ENCODE measurements around the gene ZNF732. TPM values are rescaled to one million over a fixed set of nuclear protein-coding genes. Genes with fewer than 3 reads are reported as not detected.

ZNF732 gene
- total RNA-seq, 4 donors from 2014 or later, result 1.5 TPM; not detected in 3

GRCh38 chr4:337143-337931, 32.1 kb upstream of the ZNF732 start, which contains the start of gene ZNF141:
Gene ZNF141 (plus strand): TSS chr4:337814. CDS start chr4:337984, 170 bp downstream.
- DNase-seq, result peak; percentile 98
- peaks cover 10 to 16% of the 10 kb centered on the region in 2 donors for H3K4me1 ChIP-seq
- intact Hi-C loops (cut with DNase I), result no loop called here
- 0 to 1% methylated on average over 32 to 36 of the region's 59 CpGs for WGBS, 2 donors
- H3K27ac ChIP-seq, result peak within 1 kb of the TSS; percentile 90 to 98 (median 94)
- H3K4me3 ChIP-seq (replicated peaks in 1 of 3), result peak within 1 kb of the TSS; percentile 68 to 96 (median 96)
- H3K36me3 ChIP-seq, result no peaks in the 10 kb centered on the region
- TF ChIP-seq POLR2A (IDR thresholded peaks at IDR 0.05), result peak; percentile 49 to 84
- no peak for TF ChIP-seq CTCF (IDR thresholded peaks at IDR 0.05)
- H3K27me3 ChIP-seq, result no peaks in the 10 kb centered on the region
- H3K9me3 ChIP-seq, result no peaks in the 10 kb centered on the region

DNA sequence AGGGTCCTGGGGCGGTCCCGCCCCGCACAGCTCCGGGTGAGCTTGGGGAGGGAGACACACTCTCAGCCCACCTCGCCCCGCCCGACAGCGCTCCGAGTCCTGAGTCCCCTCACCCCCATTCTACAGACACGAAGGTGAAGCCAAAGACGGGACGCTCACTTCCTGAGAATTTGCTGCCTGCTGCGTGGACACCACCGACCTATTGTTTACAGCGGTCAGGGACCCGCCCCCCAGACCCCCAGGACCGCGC, 31.5 kb upstream of the ZNF732 start:
- intact Hi-C loops (cut with DNase I), result no loop called here
- Histone ChIP-seq H3K27ac (peak overlapping the region; percentile 90 to 98 (median 94)), H3K36me3 (no peaks in the 10 kb centered on the region), H3K27me3 (no peaks in the 10 kb centered on the region), H3K4me1 (peaks cover 10 to 16% of the 10 kb centered on the region in 2 donors), H3K9me3 (no peaks in the 10 kb centered on the region), H3K4me3 (replicated peaks in 1 of 3) (peak overlapping the region; percentile 56 to 96 (median 56))
- TF ChIP-seq POLR2A (IDR thresholded peaks at IDR 0.05) (no peak), CTCF (IDR thresholded peaks at IDR 0.05) (no peak)
- 0% methylated on average over 1 of the region's 18 CpGs; no CpG with 5 or more reads in 1 of the 2 donors for WGBS, 2 donors
- peak in 1 of 2 donors; percentile 59 for DNase-seq

GRCh38 chr4:336099-336892, 31.0 kb upstream of the ZNF732 start:
- peak; percentile 48 to 52 for DNase-seq

DNA sequence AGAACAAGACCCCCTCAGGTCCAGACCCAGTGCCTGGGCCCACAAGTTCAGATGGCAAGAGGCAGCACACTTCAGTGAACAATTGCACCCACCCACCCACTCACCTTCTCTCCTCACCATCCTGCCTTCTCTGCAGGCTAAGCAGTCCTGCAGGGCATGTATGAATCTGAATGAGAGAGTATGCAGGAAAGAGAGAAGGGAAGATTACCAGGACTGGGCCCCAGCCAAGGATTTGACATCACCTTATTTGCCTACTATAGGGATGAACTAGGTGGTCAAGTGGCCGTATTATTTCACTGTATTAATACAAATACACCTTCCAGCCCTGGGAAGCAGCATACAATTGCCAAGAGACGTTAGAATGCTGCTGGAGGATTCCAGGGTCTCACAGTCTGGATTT, 30.2 kb upstream of the ZNF732 start:
- H3K27ac ChIP-seq, result no peak overlapping the region
- no peaks in the 10 kb centered on the region for H3K27me3 ChIP-seq
- H3K4me1 ChIP-seq, result peaks cover 10 to 16% of the 10 kb centered on the region in 2 donors
- 68 to 75% methylated on average over 2 of the region's 2 CpGs for WGBS, 2 donors
- DNase-seq, result peak; percentile 17 to 20
- no peaks in the 10 kb centered on the region for H3K9me3 ChIP-seq
- H3K4me3 ChIP-seq (replicated peaks in 1 of 3), result no peak overlapping the region
- intact Hi-C loops (cut with DNase I), result no loop called here
- no peaks in the 10 kb centered on the region for H3K36me3 ChIP-seq
- TF ChIP-seq POLR2A (IDR thresholded peaks at IDR 0.05) (no peak), CTCF (IDR thresholded peaks at IDR 0.05) (no peak)

More at GRCh38 chr4:336099-336892, 31.0 kb upstream of the ZNF732 start:
- H3K36me3 ChIP-seq, result no peaks in the 10 kb centered on the region
- no peaks in the 10 kb centered on the region for H3K9me3 ChIP-seq
- TF ChIP-seq POLR2A (IDR thresholded peaks at IDR 0.05), result peak in 1 of 2 donors; percentile 48
- TF ChIP-seq CTCF (IDR thresholded peaks at IDR 0.05), result no peak
- peak overlapping the region; percentile 90 to 98 (median 94) for H3K27ac ChIP-seq
- intact Hi-C loops (cut with DNase I), result no loop called here
- H3K27me3 ChIP-seq, result no peaks in the 10 kb centered on the region
- H3K4me3 ChIP-seq (replicated peaks in 1 of 3), result peak overlapping the region; percentile 56 to 96 (median 56)
- H3K4me1 ChIP-seq, result peaks cover 10 to 16% of the 10 kb centered on the region in 2 donors
- WGBS, 2 donors, result 14% methylated on average over 26 of the region's 71 CpGs; no CpG with 5 or more reads in 1 of the 2 donors
